ENCODE data around the gene SCLY.

The SCLY gene

DNA sequence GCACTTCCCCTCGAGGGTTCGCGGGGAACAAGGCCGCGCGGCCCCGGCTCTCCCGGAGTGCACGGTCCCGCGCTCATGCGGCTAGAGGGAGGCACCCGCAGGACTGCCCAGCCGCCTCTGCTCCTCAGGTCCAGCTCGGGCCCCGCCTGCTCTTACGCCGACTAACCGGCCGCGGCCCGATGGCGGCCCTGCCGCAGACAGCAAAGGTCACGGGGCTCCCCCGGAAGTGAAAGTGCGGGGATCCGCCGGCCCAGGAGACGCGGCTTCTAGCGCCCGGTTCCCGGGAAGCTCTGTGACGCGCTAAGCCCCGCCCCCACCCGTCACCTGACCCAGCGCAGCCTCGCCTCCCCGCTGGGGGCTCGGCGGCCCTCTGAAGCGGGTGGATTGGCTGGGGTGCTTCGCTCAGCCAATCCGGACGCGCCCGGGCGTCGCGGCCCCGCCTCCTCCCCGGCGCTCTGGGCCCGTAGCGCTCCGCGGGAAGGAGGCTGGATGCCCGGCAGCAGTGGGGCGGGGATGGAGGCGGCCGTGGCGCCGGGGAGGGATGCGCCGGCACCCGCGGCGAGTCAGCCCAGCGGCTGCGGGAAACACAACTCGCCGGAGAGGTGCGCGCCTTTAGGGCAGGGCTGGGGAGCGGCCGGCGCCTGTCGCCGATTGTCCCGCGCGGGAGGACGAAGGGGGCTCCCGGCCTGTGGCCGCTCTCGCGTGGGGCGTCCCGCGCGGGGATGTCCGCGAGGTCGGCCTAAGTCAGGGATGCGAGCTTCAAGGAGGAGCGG is at the start of gene SCLY (continued):
- TF ChIP-seq, protein P1, sequence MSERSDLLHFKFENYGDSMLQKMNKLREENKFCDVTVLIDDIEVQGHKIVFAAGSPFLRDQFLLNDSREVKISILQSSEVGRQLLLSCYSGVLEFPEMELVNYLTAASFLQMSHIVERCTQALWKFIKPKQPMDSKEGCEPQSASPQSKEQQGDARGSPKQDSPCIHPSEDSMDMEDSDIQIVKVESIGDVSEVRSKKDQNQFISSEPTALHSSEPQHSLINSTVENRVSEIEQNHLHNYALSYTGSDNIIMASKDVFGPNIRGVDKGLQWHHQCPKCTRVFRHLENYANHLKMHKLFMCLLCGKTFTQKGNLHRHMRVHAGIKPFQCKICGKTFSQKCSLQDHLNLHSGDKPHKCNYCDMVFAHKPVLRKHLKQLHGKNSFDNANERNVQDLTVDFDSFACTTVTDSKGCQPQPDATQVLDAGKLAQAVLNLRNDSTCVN (tag by site-specific recombination; optimal IDR thresholded peaks at IDR 0.05): peak; percentile 87
- TF ChIP-seq KLF10 (tag by site-specific recombination; IDR thresholded peaks at IDR 0.05): peak; percentile 98
- TF ChIP-seq ZNF571 (tag by site-specific recombination; IDR thresholded peaks at IDR 0.05): no peak
- TF ChIP-seq YY1 (tag by site-specific recombination; IDR thresholded peaks at IDR 0.05): peak; percentile 84
- peak; percentile 99 for TF ChIP-seq ZBTB20 (tag by site-specific recombination; IDR thresholded peaks at IDR 0.05)
- TF ChIP-seq ZSCAN23 (tag by site-specific recombination; IDR thresholded peaks at IDR 0.05): no peak
- TF ChIP-seq, protein P2, sequence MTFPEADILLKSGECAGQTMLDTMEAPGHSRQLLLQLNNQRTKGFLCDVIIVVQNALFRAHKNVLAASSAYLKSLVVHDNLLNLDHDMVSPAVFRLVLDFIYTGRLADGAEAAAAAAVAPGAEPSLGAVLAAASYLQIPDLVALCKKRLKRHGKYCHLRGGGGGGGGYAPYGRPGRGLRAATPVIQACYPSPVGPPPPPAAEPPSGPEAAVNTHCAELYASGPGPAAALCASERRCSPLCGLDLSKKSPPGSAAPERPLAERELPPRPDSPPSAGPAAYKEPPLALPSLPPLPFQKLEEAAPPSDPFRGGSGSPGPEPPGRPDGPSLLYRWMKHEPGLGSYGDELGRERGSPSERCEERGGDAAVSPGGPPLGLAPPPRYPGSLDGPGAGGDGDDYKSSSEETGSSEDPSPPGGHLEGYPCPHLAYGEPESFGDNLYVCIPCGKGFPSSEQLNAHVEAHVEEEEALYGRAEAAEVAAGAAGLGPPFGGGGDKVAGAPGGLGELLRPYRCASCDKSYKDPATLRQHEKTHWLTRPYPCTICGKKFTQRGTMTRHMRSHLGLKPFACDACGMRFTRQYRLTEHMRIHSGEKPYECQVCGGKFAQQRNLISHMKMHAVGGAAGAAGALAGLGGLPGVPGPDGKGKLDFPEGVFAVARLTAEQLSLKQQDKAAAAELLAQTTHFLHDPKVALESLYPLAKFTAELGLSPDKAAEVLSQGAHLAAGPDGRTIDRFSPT (tag by site-specific recombination; IDR thresholded peaks at IDR 0.05): no peak; the same call in 1 of the 2 replicates
- no peak for TF ChIP-seq HOXD13 (CRISPR knock-in tag; IDR thresholded peaks at IDR 0.05; ENCODE audit: borderline replicate concordance)
- TF ChIP-seq ZNF76 (tag by site-specific recombination; IDR thresholded peaks at IDR 0.05; ENCODE audit: borderline replicate concordance, low read depth): 0 out of 2 replicates have a peak, but pooled peaks have one; percentile 20
- TF ChIP-seq, protein P3, sequence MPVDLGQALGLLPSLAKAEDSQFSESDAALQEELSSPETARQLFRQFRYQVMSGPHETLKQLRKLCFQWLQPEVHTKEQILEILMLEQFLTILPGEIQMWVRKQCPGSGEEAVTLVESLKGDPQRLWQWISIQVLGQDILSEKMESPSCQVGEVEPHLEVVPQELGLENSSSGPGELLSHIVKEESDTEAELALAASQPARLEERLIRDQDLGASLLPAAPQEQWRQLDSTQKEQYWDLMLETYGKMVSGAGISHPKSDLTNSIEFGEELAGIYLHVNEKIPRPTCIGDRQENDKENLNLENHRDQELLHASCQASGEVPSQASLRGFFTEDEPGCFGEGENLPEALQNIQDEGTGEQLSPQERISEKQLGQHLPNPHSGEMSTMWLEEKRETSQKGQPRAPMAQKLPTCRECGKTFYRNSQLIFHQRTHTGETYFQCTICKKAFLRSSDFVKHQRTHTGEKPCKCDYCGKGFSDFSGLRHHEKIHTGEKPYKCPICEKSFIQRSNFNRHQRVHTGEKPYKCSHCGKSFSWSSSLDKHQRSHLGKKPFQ (tag by site-specific recombination; IDR thresholded peaks at IDR 0.05): no peak
- no peak for TF ChIP-seq ZNF596 (tag by site-specific recombination; IDR thresholded peaks at IDR 0.05)
- TF ChIP-seq KLF16 (tag by site-specific recombination; IDR thresholded peaks at IDR 0.05): peak; percentile 33
- no peak for TF ChIP-seq ZNF585B (tag by site-specific recombination; IDR thresholded peaks at IDR 0.05)
- TF ChIP-seq IKZF3 (tag by site-specific recombination; IDR thresholded peaks at IDR 0.05): 0 out of 2 replicates have a peak, but pooled peaks have one; percentile 37
- peak; percentile 86; the same call in 1 of the 2 replicates for TF ChIP-seq ZNF777 (tag by site-specific recombination; IDR thresholded peaks at IDR 0.05; ENCODE audit: borderline replicate concordance)
- peak; percentile 68; the same call in 1 of the 2 replicates for TF ChIP-seq ZNF2 (tag by site-specific recombination; IDR thresholded peaks at IDR 0.05)
- 0 out of 2 replicates have a peak, but pooled peaks have one; percentile 46 for TF ChIP-seq ZSCAN30 (tag by site-specific recombination; IDR thresholded peaks at IDR 0.05)
- no peak for TF ChIP-seq ZNF292 (tag by site-specific recombination; IDR thresholded peaks at IDR 0.05; ENCODE audit: borderline replicate concordance, low read depth)
- no peak for TF ChIP-seq EGR2 (tag by site-specific recombination; IDR thresholded peaks at IDR 0.05; ENCODE audit: low read depth)
- TF ChIP-seq, protein P4, sequence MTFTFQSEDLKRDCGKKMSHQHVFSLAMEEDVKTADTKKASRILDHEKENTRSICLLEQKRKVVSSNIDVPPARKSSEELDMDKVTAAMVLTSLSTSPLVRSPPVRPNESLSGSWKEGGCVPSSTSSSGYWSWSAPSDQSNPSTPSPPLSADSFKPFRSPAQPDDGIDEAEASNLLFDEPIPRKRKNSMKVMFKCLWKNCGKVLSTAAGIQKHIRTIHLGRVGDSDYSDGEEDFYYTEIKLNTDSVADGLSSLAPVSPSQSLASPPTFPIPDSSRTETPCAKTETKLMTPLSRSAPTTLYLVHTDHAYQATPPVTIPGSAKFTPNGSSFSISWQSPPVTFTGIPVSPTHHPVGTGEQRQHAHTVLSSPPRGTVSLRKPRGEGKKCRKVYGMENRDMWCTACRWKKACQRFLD (tag by site-specific recombination; IDR thresholded peaks at IDR 0.05): no peak
- TF ChIP-seq GLI4 (tag by site-specific recombination; IDR thresholded peaks at IDR 0.05): 0 out of 2 replicates have a peak, but pooled peaks have one; percentile 52
- peak; percentile 51 for TF ChIP-seq SP7 (tag by site-specific recombination; IDR thresholded peaks at IDR 0.05)
- no peak for TF ChIP-seq ZNF302 (tag by site-specific recombination; IDR thresholded peaks at IDR 0.05; ENCODE audit: low read depth)
- TF ChIP-seq ZNF623 (tag by site-specific recombination; IDR thresholded peaks at IDR 0.05): no peak
- 0 out of 2 replicates have a peak, but pooled peaks have one; percentile 69 for TF ChIP-seq ZNF324 (tag by site-specific recombination; IDR thresholded peaks at IDR 0.05)
- no peak for TF ChIP-seq ZNF530 (tag by site-specific recombination; IDR thresholded peaks at IDR 0.05; ENCODE audit: low read depth)
- TF ChIP-seq YY2 (tag by site-specific recombination; IDR thresholded peaks at IDR 0.05): peak; percentile 80
- TF ChIP-seq ZNF701 (tag by site-specific recombination; IDR thresholded peaks at IDR 0.05): no peak
- TF ChIP-seq ZNF629 (tag by site-specific recombination; IDR thresholded peaks at IDR 0.05): peak; percentile 71
- peak; percentile 52 for TF ChIP-seq GLIS1 (tag by site-specific recombination; IDR thresholded peaks at IDR 0.05)
- TF ChIP-seq ZNF335 (tag by site-specific recombination; conservative IDR thresholded peaks at IDR 0.05): peak; percentile 73
- peak; percentile 78 for TF ChIP-seq SP3 (tag by site-specific recombination; IDR thresholded peaks at IDR 0.05)
- TF ChIP-seq ZNF549 (tag by site-specific recombination; IDR thresholded peaks at IDR 0.05): no peak
- TF ChIP-seq, protein P5, sequence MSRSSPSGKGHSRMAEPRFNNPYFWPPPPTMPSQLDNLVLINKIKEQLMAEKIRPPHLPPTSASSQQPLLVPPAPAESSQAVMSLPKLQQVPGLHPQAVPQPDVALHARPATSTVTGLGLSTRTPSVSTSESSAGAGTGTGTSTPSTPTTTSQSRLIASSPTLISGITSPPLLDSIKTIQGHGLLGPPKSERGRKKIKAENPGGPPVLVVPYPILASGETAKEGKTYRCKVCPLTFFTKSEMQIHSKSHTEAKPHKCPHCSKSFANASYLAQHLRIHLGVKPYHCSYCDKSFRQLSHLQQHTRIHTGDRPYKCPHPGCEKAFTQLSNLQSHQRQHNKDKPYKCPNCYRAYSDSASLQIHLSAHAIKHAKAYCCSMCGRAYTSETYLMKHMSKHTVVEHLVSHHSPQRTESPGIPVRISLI (tag by site-specific recombination; IDR thresholded peaks at IDR 0.05): no peak
